HG03097 (cell line): ENCODE data around the gene EPO.
"Not testable (repeated sequence)": the region's sequence is repeated elsewhere in the genome, so short reads cannot be mapped to it uniquely, and the experiment has no call there.

Experiments
- ATAC-seq: cut with Tn5 transposase; IDR thresholded peaks from one replicate; pipeline ENCODE4 v1.9.1; 2021; ENCODE audit not compliant: unreplicated experiment, low FRiP score

Gene EPO

GRCh38 chr7:100731937-100732636 lies 11.8 kb downstream of the EPO start:
- no peak for ATAC-seq

- no peak for ATAC-seq
Measured at GRCh38 chr7:100735730-100736129, 15.5 kb downstream of the EPO start.

GRCh38 chr7:100736671-100737070 lies 16.4 kb downstream of the EPO start:
- ATAC-seq: no peak

GRCh38 chr7:100739934-100740333 lies 19.7 kb downstream of the EPO start:
- no peak for ATAC-seq

- ATAC-seq: no peak
Measured at GRCh38 chr7:100744605-100745004, 24.3 kb downstream of the EPO start.

GRCh38 chr7:100745184-100745583 lies 24.9 kb downstream of the EPO start:
- ATAC-seq: no peak

GRCh38 chr7:100752994-100753393 lies 32.7 kb downstream of the EPO start:
- no peak for ATAC-seq

GRCh38 chr7:100753750-100754149 lies 33.5 kb downstream of the EPO start:
- ATAC-seq: no peak

- no peak for ATAC-seq
Measured at GRCh38 chr7:100759357-100760171, 39.3 kb downstream of the EPO start.

- not testable (repeated sequence) for ATAC-seq
Measured at GRCh38 chr7:100762841-100763240, 42.6 kb downstream of the EPO start.

- no peak for ATAC-seq
Measured at GRCh38 chr7:100763556-100764140, 43.4 kb downstream of the EPO start.

- no peak for ATAC-seq
Measured at GRCh38 chr7:100764841-100765240, 44.6 kb downstream of the EPO start.

- no peak for ATAC-seq
Measured at GRCh38 chr7:100765250-100765649, 45.0 kb downstream of the EPO start.

GRCh38 chr7:100768784-100769183 lies 48.5 kb downstream of the EPO start:
- ATAC-seq: no peak
